ENCODE data around the gene BEX1.
"Not testable (repeated sequence)": the region's sequence is repeated elsewhere in the genome, so short reads cannot be mapped to it uniquely, and the experiment has no call there.

BEX1 gene

GRCh38 chrX:103104370-103104769 is 40.4 kb upstream of the BEX1 start:
- H2AFZ ChIP-seq (ENCODE audit: low read length); H2AK5ac ChIP-seq (ENCODE audit: low read depth, low read length); H4K91ac ChIP-seq (ENCODE audit: low read depth, low read length, poor library complexity); H3K18ac ChIP-seq (ENCODE audit: low read length); DNase-seq (ENCODE audit: low spot score); H3K27me3 ChIP-seq (ENCODE audit: control insufficient read depth in 3 of 3, insufficient read depth in 3 of 3, low read depth in 1 of 3, low read length in 3 of 3); H3K4ac ChIP-seq (ENCODE audit: low read length); H3K23ac ChIP-seq (ENCODE audit: low read depth, low read length, poor library complexity); H3K9ac ChIP-seq (ENCODE audit: low read depth, low read length, poor library complexity); H3K36me3 ChIP-seq (replicated peaks in 1 of 2; ENCODE audit: control insufficient read depth in 2 of 2, insufficient read depth in 2 of 2, low read length in 2 of 2); H3K4me1 ChIP-seq (ENCODE audit: control insufficient read depth in 2 of 2, insufficient read depth in 1 of 2, low read depth in 1 of 2, low read length in 2 of 2); H3K9me3 ChIP-seq (replicated peaks in 1 of 2; ENCODE audit: control insufficient read depth in 2 of 2, insufficient read depth in 1 of 2, low read depth in 1 of 2, low read length in 2 of 2); H3K79me1 ChIP-seq (ENCODE audit: low read depth, low read length); H2BK120ac ChIP-seq (ENCODE audit: low read depth, low read length); H2BK5ac ChIP-seq (ENCODE audit: low read length); H4K8ac ChIP-seq (ENCODE audit: low read depth, low read length); H3K4me2 ChIP-seq (ENCODE audit: insufficient read depth, low read length, poor library complexity, severe bottlenecking); H3K27ac ChIP-seq (replicated peaks; ENCODE audit: low read length); H2BK15ac ChIP-seq (ENCODE audit: low read length); H2BK12ac ChIP-seq (ENCODE audit: low read length); H3K4me3 ChIP-seq (ENCODE audit: low read length in 2 of 2); H3K14ac ChIP-seq (ENCODE audit: low read length): not testable (repeated sequence)
- WGBS, 2 donors (ENCODE audit: extremely low coverage in 2 of 2, insufficient read length in 2 of 2, insufficient replicate concordance in 1 of 2), result no CpG with 5 or more reads among the region's 26 CpGs

- not testable (repeated sequence) for H4K8ac ChIP-seq (ENCODE audit: low read depth, low read length); H3K36me3 ChIP-seq (replicated peaks in 1 of 2; ENCODE audit: control insufficient read depth in 2 of 2, insufficient read depth in 2 of 2, low read length in 2 of 2); H2BK5ac ChIP-seq (ENCODE audit: low read length); H3K4me1 ChIP-seq (ENCODE audit: control insufficient read depth in 2 of 2, insufficient read depth in 1 of 2, low read depth in 1 of 2, low read length in 2 of 2); H3K23ac ChIP-seq (ENCODE audit: low read depth, low read length, poor library complexity); H3K18ac ChIP-seq (ENCODE audit: low read length); H3K4ac ChIP-seq (ENCODE audit: low read length); H2BK15ac ChIP-seq (ENCODE audit: low read length); H3K27me3 ChIP-seq (ENCODE audit: control insufficient read depth in 3 of 3, insufficient read depth in 3 of 3, low read depth in 1 of 3, low read length in 3 of 3); H3K27ac ChIP-seq (replicated peaks; ENCODE audit: low read length); H3K14ac ChIP-seq (ENCODE audit: low read length); H4K91ac ChIP-seq (ENCODE audit: low read depth, low read length, poor library complexity); DNase-seq (ENCODE audit: low spot score); H2BK120ac ChIP-seq (ENCODE audit: low read depth, low read length); H2BK12ac ChIP-seq (ENCODE audit: low read length); H3K4me2 ChIP-seq (ENCODE audit: insufficient read depth, low read length, poor library complexity, severe bottlenecking); H3K9ac ChIP-seq (ENCODE audit: low read depth, low read length, poor library complexity); H3K79me1 ChIP-seq (ENCODE audit: low read depth, low read length); H3K4me3 ChIP-seq (ENCODE audit: low read length in 2 of 2); H2AFZ ChIP-seq (ENCODE audit: low read length); H3K9me3 ChIP-seq (replicated peaks in 1 of 2; ENCODE audit: control insufficient read depth in 2 of 2, insufficient read depth in 1 of 2, low read depth in 1 of 2, low read length in 2 of 2); H2AK5ac ChIP-seq (ENCODE audit: low read depth, low read length)
- WGBS, 2 donors (ENCODE audit: extremely low coverage in 2 of 2, insufficient read length in 2 of 2, insufficient replicate concordance in 1 of 2), result no CpG with 5 or more reads among the region's 2 CpGs
Observed at GRCh38 chrX:103103866-103104265, 39.9 kb upstream of the BEX1 start.

- H2BK12ac ChIP-seq (ENCODE audit: low read length), result no peak overlapping the region
- H2AK5ac ChIP-seq (ENCODE audit: low read depth, low read length), result no peak overlapping the region
- H3K9me3 ChIP-seq (replicated peaks in 1 of 2; ENCODE audit: control insufficient read depth in 2 of 2, insufficient read depth in 1 of 2, low read depth in 1 of 2, low read length in 2 of 2), result no peaks in the 10 kb centered on the region
- DNase-seq (ENCODE audit: low spot score), result no peak
- H3K4me1 ChIP-seq (ENCODE audit: control insufficient read depth in 2 of 2, insufficient read depth in 1 of 2, low read depth in 1 of 2, low read length in 2 of 2), result no peaks in the 10 kb centered on the region
- H3K4ac ChIP-seq (ENCODE audit: low read length), result no peak overlapping the region
- no peaks in the 10 kb centered on the region for H3K79me1 ChIP-seq (ENCODE audit: low read depth, low read length)
- no peak overlapping the region for H2BK5ac ChIP-seq (ENCODE audit: low read length)
- H3K14ac ChIP-seq (ENCODE audit: low read length), result no peak overlapping the region
- no peak overlapping the region for H4K91ac ChIP-seq (ENCODE audit: low read depth, low read length, poor library complexity)
- H4K8ac ChIP-seq (ENCODE audit: low read depth, low read length), result no peak overlapping the region
- H3K27me3 ChIP-seq (ENCODE audit: control insufficient read depth in 3 of 3, insufficient read depth in 3 of 3, low read depth in 1 of 3, low read length in 3 of 3), result no peaks in the 10 kb centered on the region
- H3K36me3 ChIP-seq (replicated peaks in 1 of 2; ENCODE audit: control insufficient read depth in 2 of 2, insufficient read depth in 2 of 2, low read length in 2 of 2), result no peaks in the 10 kb centered on the region
- H2BK15ac ChIP-seq (ENCODE audit: low read length), result no peak overlapping the region
- H3K4me2 ChIP-seq (ENCODE audit: insufficient read depth, low read length, poor library complexity, severe bottlenecking), result no peak overlapping the region
- H3K9ac ChIP-seq (ENCODE audit: low read depth, low read length, poor library complexity), result no peak overlapping the region
- H3K27ac ChIP-seq (replicated peaks; ENCODE audit: low read length), result peak overlapping the region; percentile 80
- no peak overlapping the region for H3K4me3 ChIP-seq (ENCODE audit: low read length in 2 of 2)
- WGBS, 2 donors (ENCODE audit: extremely low coverage in 2 of 2, insufficient read length in 2 of 2, insufficient replicate concordance in 1 of 2), result no CpG with 5 or more reads among the region's 3 CpGs
- H3K23ac ChIP-seq (ENCODE audit: low read depth, low read length, poor library complexity), result no peak overlapping the region
- no peak overlapping the region for H2BK120ac ChIP-seq (ENCODE audit: low read depth, low read length)
- H3K18ac ChIP-seq (ENCODE audit: low read length), result no peak overlapping the region
- peak overlapping the region; percentile 17 for H2AFZ ChIP-seq (ENCODE audit: low read length)
Observed at GRCh38 chrX:103101299-103102042, 37.5 kb upstream of the BEX1 start.

GRCh38 chrX:103100484-103100883 is 36.5 kb upstream of the BEX1 start:
- no peak overlapping the region for H3K23ac ChIP-seq (ENCODE audit: low read depth, low read length, poor library complexity)
- no peak overlapping the region for H2AK5ac ChIP-seq (ENCODE audit: low read depth, low read length)
- H3K4me2 ChIP-seq (ENCODE audit: insufficient read depth, low read length, poor library complexity, severe bottlenecking), result no peak overlapping the region
- H4K8ac ChIP-seq (ENCODE audit: low read depth, low read length), result no peak overlapping the region
- H3K4me3 ChIP-seq (ENCODE audit: low read length in 2 of 2), result no peak overlapping the region
- no peak overlapping the region for H2BK5ac ChIP-seq (ENCODE audit: low read length)
- H3K27me3 ChIP-seq (ENCODE audit: control insufficient read depth in 3 of 3, insufficient read depth in 3 of 3, low read depth in 1 of 3, low read length in 3 of 3), result no peaks in the 10 kb centered on the region
- H3K9me3 ChIP-seq (replicated peaks in 1 of 2; ENCODE audit: control insufficient read depth in 2 of 2, insufficient read depth in 1 of 2, low read depth in 1 of 2, low read length in 2 of 2), result no peaks in the 10 kb centered on the region
- no peaks in the 10 kb centered on the region for H3K36me3 ChIP-seq (replicated peaks in 1 of 2; ENCODE audit: control insufficient read depth in 2 of 2, insufficient read depth in 2 of 2, low read length in 2 of 2)
- no peak overlapping the region for H2BK12ac ChIP-seq (ENCODE audit: low read length)
- no peaks in the 10 kb centered on the region for H3K4me1 ChIP-seq (ENCODE audit: control insufficient read depth in 2 of 2, insufficient read depth in 1 of 2, low read depth in 1 of 2, low read length in 2 of 2)
- H3K18ac ChIP-seq (ENCODE audit: low read length), result no peak overlapping the region
- H2AFZ ChIP-seq (ENCODE audit: low read length), result no peak overlapping the region
- no peak overlapping the region for H3K9ac ChIP-seq (ENCODE audit: low read depth, low read length, poor library complexity)
- H3K27ac ChIP-seq (replicated peaks; ENCODE audit: low read length), result no peak overlapping the region
- H3K14ac ChIP-seq (ENCODE audit: low read length), result no peak overlapping the region
- H4K91ac ChIP-seq (ENCODE audit: low read depth, low read length, poor library complexity), result no peak overlapping the region
- WGBS, 2 donors (ENCODE audit: extremely low coverage in 2 of 2, insufficient read length in 2 of 2, insufficient replicate concordance in 1 of 2), result no CpG with 5 or more reads among the region's 4 CpGs
- H2BK120ac ChIP-seq (ENCODE audit: low read depth, low read length), result no peak overlapping the region
- H3K79me1 ChIP-seq (ENCODE audit: low read depth, low read length), result no peaks in the 10 kb centered on the region
- no peak overlapping the region for H2BK15ac ChIP-seq (ENCODE audit: low read length)
- no peak overlapping the region for H3K4ac ChIP-seq (ENCODE audit: low read length)
- DNase-seq (ENCODE audit: low spot score), result no peak

All from neuronal stem cell (in vitro differentiated cells).